Measurements from ENCODE around the gene NXPH2. TPM values are rescaled to one million over a fixed set of nuclear protein-coding genes. Genes with fewer than 3 reads are reported as not detected.

Gene NXPH2
- total and polyA plus RNA-seq, 9 of the 15 experiments (the other 6 are each of a cell fraction or from before 2014, with no cell fraction given): not detected

- no peak for TF ChIP-seq SNIP1 (IDR thresholded peaks at IDR 0.05; ENCODE audit: low read depth)
These were observed 19.5 kb downstream of the NXPH2 start (continued) for GRCh38 chr2:138760676-138761075.

- BruUV-seq (replicated peaks): no TSS peak
- no peaks in the 10 kb centered on the region for H3K4me1 ChIP-seq (replicated peaks in 1 of 2; ENCODE audit: control insufficient read depth in 2 of 2, insufficient read depth in 2 of 2, low read length in 2 of 2)
- H3K36me3 ChIP-seq (ENCODE audit: control insufficient read depth, insufficient read depth, low read length): no peaks in the 10 kb centered on the region
- H4K20me1 ChIP-seq (replicated peaks; ENCODE audit: control insufficient read depth, insufficient read depth, low read length): no peaks in the 10 kb centered on the region
- H3K27ac ChIP-seq (ENCODE audit: extremely low read depth, low read depth, low read length): no peak overlapping the region
- CTCF ChIA-PET (ENCODE audit: low intra/inter-chr PET ratio): no interaction called here
- no peak overlapping the region for H2AFZ ChIP-seq (ENCODE audit: low read depth, low read length)
- intact Hi-C loops (cut with micrococcal nuclease): no loop called here
- ATAC-seq (no peak), FAIRE-seq (no peak), DNase-seq (ENCODE audit: extremely low read depth in 1 of 4, low spot score in 3 of 4) (no peak)
- 0% methylated on average over 2 of the region's 2 CpGs for WGBS (ENCODE audit: insufficient coverage, low coverage, missing lambda C conversion rate)
- H3K4me3 ChIP-seq: no peak overlapping the region
- no peak overlapping the region for H3K4me2 ChIP-seq (ENCODE audit: insufficient read depth, low read length)
- H3K9ac ChIP-seq (ENCODE audit: insufficient read depth in 1 of 2, low read depth in 2 of 2, low read length in 2 of 2): no peak overlapping the region
- no peaks in the 10 kb centered on the region for H3K9me1 ChIP-seq (ENCODE audit: control insufficient read depth, insufficient read depth, low read length)
- in situ Hi-C loops (cut with MboI): no loop called here
- no peaks in the 10 kb centered on the region for H3K79me2 ChIP-seq (ENCODE audit: control insufficient read depth, insufficient read depth, low read length)
- H3K9me3 ChIP-seq (replicated peaks; ENCODE audit: control insufficient read depth, insufficient read depth, low read depth, low read length): no peaks in the 10 kb centered on the region
- POLR2A ChIA-PET: no interaction called here
- no peaks in the 10 kb centered on the region for H3K27me3 ChIP-seq (ENCODE audit: control insufficient read depth in 2 of 2, insufficient read depth in 2 of 2, low read length in 2 of 2)
- TF ChIP-seq ZFP36 (IDR thresholded peaks at IDR 0.05; ENCODE audit: low read depth, low read length, partially characterized antibody) (no peak), THRB (CRISPR knock-in tag; conservative IDR thresholded peaks at IDR 0.05) (no peak), HDAC3 (IDR thresholded peaks at IDR 0.05; ENCODE audit: borderline replicate concordance, partially characterized antibody) (no peak), PML (IDR thresholded peaks at IDR 0.05; ENCODE audit: low read length) (no peak), ETV5 (CRISPR knock-in tag; IDR thresholded peaks at IDR 0.05; ENCODE audit: low read depth) (no peak), ELK3 (CRISPR knock-in tag; IDR thresholded peaks at IDR 0.05) (no peak), BRD9 (IDR thresholded peaks at IDR 0.05; ENCODE audit: low read depth, partially characterized antibody) (no peak), HDGF (IDR thresholded peaks at IDR 0.05) (no peak), USF1 (CRISPR knock-in tag; IDR thresholded peaks at IDR 0.05) (no peak), XRCC4 (IDR thresholded peaks at IDR 0.05; ENCODE audit: extremely low read depth, insufficient read depth, insufficient read length) (no peak), SAFB (IDR thresholded peaks at IDR 0.05; ENCODE audit: borderline replicate concordance, low read depth, low read length) (no peak), TEAD2 (tag; IDR thresholded peaks at IDR 0.05) (no peak), CREBBP (IDR thresholded peaks at IDR 0.05; ENCODE audit: low read depth, low read length) (no peak), KLF13 (tag; IDR thresholded peaks at IDR 0.05; ENCODE audit: borderline replicate concordance, low read depth) (no peak), ZBTB49 (CRISPR knock-in tag; IDR thresholded peaks at IDR 0.05; ENCODE audit: borderline replicate concordance) (no peak), ZNF12 (CRISPR knock-in tag; IDR thresholded peaks at IDR 0.05) (no peak), SREBF2 (CRISPR knock-in tag; IDR thresholded peaks at IDR 0.05) (no peak)
These were observed 22.8 kb downstream of the NXPH2 start for GRCh38 chr2:138757384-138757783.
